Activated CD4-positive, alpha-beta memory T cell treated with anti-CD3 and anti-CD28 coated beads for 36 hours (primary cell): Measurements from ENCODE around the gene PI16. TPM values are rescaled to one million over a fixed set of nuclear protein-coding genes. Genes with fewer than 3 reads are reported as not detected.
"Not testable (repeated sequence)": the region's sequence is repeated elsewhere in the genome, so short reads cannot be mapped to it uniquely, and the experiment has no call there.

Source experiments
- CTCF ChIA-PET: fragments of 350-600 bp; sonication (Branson Sonifier 250); formaldehyde crosslinking; loops from one replicate; lab custom pipeline; 2021; ENCODE audit warnings: antibody characterized with exemption, inconsistent platforms; lab: Charles Lee
- POLR2A ChIA-PET: fragments of 350-600 bp; sonication (Branson Sonifier 250); formaldehyde crosslinking; loops from one replicate; lab custom pipeline; 2021; ENCODE audit warnings: antibody characterized with exemption; lab: Charles Lee
- DNase-seq: peaks from one replicate; pipeline ENCODE4 v3.0.0-alpha.2; 2020
- H3K27ac Mint-ChIP-seq: one replicate; pipeline ENCODE4 v1.8.0; 2021; ENCODE audit warnings: mixed read lengths
- H3K27me3 Mint-ChIP-seq: one replicate; pipeline ENCODE4 v1.8.0; 2021; ENCODE audit warnings: mixed read lengths
- H3K36me3 Mint-ChIP-seq: one replicate; pipeline ENCODE4 v1.8.0; 2021; ENCODE audit warnings: mixed read lengths
- H3K4me1 Mint-ChIP-seq: one replicate; pipeline ENCODE4 v1.8.0; 2021; ENCODE audit warnings: low read depth, mixed read lengths
- H3K4me3 Mint-ChIP-seq: one replicate; pipeline ENCODE4 v1.8.0; 2021; ENCODE audit warnings: mild to moderate bottlenecking, mixed read lengths
- H3K9me3 Mint-ChIP-seq: one replicate; pipeline ENCODE4 v1.8.0; 2021; ENCODE audit warnings: mixed read lengths
- intact Hi-C: fragments of 100-400 bp; cut with micrococcal nuclease; formaldehyde crosslinking; loops from one replicate; pipeline ENCODE4 v1.15.1; 2023
- total RNA-seq, 2 experiments: library from RNA; stranded (reverse); gene quantifications; one replicate each; pipeline ENCODE4 v1.2.3, GENCODE V29; 2021

PI16 gene
- total RNA-seq, 2 experiments from 2014 or later: 1.0 to 1.1 TPM

DNA sequence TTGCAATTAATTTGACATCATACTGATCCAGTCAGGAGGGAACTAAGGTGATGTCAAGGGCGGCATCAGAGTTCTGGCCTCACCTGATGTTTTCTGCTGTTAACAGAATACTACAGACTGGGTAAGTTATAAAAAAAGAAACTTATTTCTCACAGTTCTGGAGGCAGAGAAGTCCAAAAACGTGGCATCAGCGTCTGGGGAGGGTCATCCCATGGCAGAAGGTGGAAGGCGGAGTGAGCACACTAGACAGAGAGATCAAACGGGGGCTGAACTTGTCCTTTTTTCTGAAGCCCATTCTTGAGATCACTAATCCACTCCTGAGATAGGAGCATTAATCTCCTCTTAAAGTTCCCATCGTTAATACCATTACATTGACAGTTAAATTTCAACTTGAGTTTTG, 34.7 kb downstream of the PI16 start:
- Mint-ChIP-seq H3K4me1 (peaks cover 7% of the 10 kb centered on the region), H3K36me3 (peaks cover 2% of the 10 kb centered on the region), H3K9me3 (no peaks in the 10 kb centered on the region), H3K27me3 (no peaks in the 10 kb centered on the region), H3K4me3 (no peak overlapping the region), H3K27ac (no peak overlapping the region)
- intact Hi-C loops: loop anchor here (10.0 kb wide), 1 partner anchor 394 kb away; the partner anchor contains the start of gene SRSF3
- CTCF ChIA-PET: interaction anchor here (1.3 to 1.4 kb wide), 2 partner anchors 29 to 104 kb away, joined by 3 read pairs; partner anchors contain the start of gene C6orf89
- DNase-seq: no peak
- POLR2A ChIA-PET: no interaction called here

DNA sequence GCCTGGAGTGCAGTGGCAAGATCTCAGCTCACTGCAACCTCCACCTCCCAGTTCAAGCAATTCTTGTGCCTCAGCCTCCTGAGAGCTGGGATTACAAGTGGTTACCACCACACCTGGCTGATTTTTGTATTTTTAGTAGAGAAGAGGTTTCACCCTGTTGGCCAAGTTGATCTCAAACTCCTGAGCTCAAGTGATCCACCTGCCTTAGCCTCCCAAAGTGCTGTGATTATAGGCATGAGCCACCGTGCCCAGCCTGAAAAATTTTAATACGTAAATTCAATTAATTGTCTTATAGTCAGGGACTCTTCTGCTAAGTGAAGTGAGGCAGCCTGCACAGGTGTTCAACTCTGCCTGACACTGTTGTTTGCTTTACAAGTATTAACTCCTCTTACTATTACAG, 35.9 kb downstream of the PI16 start:
- H3K4me3 Mint-ChIP-seq, DNase-seq, H3K27ac Mint-ChIP-seq, POLR2A ChIA-PET, H3K4me1 Mint-ChIP-seq, intact Hi-C loops, H3K36me3 Mint-ChIP-seq, H3K9me3 Mint-ChIP-seq, H3K27me3 Mint-ChIP-seq: not testable (repeated sequence)
- CTCF ChIA-PET: interaction anchor here (1.0 to 1.5 kb wide), 3 partner anchors 11 to 208 kb away, joined by 3 to 4 read pairs (median 4); no protein-coding TSS in a partner anchor

DNA sequence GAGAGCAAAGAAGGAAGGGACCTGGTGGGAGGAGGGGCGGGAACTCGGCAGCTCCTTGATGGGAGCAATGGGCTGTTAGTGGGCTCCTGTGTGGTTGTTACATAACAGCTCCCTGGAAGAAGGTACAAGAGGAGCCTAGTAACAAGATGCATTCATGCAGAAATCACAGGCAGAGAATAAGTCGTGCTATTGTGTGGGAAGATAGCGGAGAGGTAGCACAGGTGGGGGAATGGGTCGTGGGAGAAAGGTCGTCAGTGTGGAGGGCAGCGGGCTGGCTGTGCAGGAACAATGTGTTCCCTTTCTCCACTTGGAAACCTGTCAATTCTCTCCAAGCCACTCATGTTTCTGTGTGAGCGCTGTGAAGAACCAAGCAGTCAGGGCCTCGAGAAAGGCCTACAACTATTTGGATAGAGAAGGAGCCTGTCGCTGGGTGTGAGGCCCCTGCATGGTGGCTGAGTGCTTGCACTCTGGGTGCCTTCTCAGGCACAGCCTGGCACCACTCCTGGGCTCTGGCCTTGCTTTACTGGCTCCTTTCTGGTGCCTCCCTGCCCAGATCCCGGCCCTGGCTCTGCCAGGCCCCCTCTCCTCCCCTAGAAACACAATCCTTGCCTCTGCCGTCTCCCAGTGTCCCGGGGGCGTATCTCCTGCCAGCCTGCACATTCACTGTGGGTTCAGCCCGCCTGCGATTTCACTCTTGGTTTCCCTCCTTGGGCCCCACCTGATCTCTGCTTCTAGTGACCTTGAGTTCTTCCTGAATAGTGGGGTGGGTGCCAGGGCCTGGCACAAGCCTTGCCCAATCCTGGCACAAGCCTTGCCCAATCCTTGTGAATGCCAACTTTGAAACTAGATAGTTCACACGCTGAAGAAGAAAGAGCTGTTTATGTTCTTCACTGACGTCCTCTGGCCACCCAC, 43.5 kb downstream of the PI16 start:
- Mint-ChIP-seq H3K36me3 (no peaks in the 10 kb centered on the region), H3K27ac (no peak overlapping the region), H3K4me1 (no peaks in the 10 kb centered on the region), H3K4me3 (no peak overlapping the region), H3K27me3 (peaks cover 2% of the 10 kb centered on the region), H3K9me3 (no peaks in the 10 kb centered on the region)
- DNase-seq: no peak
- ChIA-PET POLR2A (no interaction called here), CTCF (no interaction called here)
- intact Hi-C loops: no loop called here

DNA sequence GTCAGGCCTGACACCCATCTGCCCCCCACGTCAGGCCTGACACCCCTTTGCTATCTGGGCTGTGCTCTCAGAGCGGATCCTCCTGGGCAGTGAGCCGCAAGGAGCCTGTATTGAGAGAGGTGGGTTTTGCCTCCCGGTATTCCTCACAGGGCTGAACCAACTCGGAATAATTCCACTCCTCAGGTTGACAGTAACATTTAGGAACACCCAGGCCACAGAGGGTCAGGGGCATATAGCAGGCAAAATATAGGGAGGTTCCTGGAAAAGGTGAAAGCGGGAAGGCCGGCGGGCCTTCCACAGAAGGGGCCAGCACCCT, 44.1 kb downstream of the PI16 start:
- H3K4me3 Mint-ChIP-seq: no peak overlapping the region
- intact Hi-C loops: no loop called here
- DNase-seq: no peak
- no peaks in the 10 kb centered on the region for H3K36me3 Mint-ChIP-seq
- H3K27me3 Mint-ChIP-seq: peaks cover 2% of the 10 kb centered on the region
- ChIA-PET CTCF (no interaction called here), POLR2A (no interaction called here)
- H3K27ac Mint-ChIP-seq: no peak overlapping the region
- no peaks in the 10 kb centered on the region for H3K9me3 Mint-ChIP-seq
- no peaks in the 10 kb centered on the region for H3K4me1 Mint-ChIP-seq

DNA sequence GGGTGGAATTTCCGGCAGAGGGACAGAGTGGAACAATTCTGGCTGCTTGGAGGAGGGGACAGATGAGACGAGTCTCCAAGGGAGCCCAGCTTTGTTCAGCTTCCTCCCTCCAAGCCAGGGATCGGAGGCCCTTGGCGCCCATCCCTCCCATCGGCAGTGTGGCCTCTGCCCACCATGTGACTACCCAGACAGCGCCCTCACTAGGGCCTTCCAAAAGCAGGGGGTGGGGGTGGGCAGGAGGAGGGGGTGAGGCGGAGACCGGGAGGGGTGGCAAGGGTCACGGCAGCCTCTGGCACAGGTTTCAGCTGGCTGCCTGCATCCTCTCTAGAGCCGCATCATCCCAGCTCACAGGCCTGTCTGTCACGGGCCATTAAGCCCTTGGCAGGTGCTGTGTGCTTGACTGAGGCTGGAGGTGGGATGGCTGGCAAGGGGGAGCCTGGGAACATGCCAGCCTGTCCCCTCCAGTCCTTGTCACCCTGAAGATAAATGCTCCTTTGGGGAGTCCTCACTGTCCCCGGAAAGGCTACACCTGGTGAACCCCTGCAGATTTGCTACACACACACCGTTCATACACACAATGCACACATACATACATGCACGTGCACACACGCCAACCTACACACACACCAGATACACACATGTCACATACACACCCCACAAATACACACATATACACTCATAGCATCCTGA, 44.7 kb downstream of the PI16 start:
- H3K4me1 Mint-ChIP-seq: no peaks in the 10 kb centered on the region
- no peak for DNase-seq
- POLR2A ChIA-PET: no interaction called here
- no peak overlapping the region for H3K4me3 Mint-ChIP-seq
- H3K27me3 Mint-ChIP-seq: peaks cover 2% of the 10 kb centered on the region
- no peaks in the 10 kb centered on the region for H3K36me3 Mint-ChIP-seq
- CTCF ChIA-PET: no interaction called here
- H3K27ac Mint-ChIP-seq: no peak overlapping the region
- intact Hi-C loops: no loop called here
- no peaks in the 10 kb centered on the region for H3K9me3 Mint-ChIP-seq

DNA sequence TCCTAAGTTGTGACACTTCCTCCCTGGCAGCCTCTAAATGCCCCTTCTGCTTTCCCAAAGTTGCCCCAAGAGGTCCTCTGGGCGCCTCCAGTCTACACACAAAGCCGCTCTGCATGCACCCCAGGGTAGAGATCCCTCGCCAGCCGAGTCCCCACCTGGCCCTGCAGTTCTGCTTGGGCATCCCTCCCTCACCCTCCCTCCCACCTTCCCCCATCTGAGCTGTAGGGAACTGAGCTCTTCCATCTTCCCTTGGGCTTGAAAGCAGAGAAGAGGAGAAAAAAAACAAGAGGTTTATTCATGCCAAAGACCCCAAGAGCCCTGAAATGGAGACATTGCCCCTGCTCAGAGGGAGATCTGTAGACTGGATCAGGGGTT, 45.2 kb downstream of the PI16 start:
- ChIA-PET POLR2A (no interaction called here), CTCF (no interaction called here)
- Mint-ChIP-seq H3K27me3 (peaks cover 2% of the 10 kb centered on the region), H3K27ac (no peak overlapping the region), H3K4me1 (no peaks in the 10 kb centered on the region), H3K36me3 (no peaks in the 10 kb centered on the region), H3K4me3 (no peak overlapping the region), H3K9me3 (no peaks in the 10 kb centered on the region)
- DNase-seq: no peak
- intact Hi-C loops: no loop called here

DNA sequence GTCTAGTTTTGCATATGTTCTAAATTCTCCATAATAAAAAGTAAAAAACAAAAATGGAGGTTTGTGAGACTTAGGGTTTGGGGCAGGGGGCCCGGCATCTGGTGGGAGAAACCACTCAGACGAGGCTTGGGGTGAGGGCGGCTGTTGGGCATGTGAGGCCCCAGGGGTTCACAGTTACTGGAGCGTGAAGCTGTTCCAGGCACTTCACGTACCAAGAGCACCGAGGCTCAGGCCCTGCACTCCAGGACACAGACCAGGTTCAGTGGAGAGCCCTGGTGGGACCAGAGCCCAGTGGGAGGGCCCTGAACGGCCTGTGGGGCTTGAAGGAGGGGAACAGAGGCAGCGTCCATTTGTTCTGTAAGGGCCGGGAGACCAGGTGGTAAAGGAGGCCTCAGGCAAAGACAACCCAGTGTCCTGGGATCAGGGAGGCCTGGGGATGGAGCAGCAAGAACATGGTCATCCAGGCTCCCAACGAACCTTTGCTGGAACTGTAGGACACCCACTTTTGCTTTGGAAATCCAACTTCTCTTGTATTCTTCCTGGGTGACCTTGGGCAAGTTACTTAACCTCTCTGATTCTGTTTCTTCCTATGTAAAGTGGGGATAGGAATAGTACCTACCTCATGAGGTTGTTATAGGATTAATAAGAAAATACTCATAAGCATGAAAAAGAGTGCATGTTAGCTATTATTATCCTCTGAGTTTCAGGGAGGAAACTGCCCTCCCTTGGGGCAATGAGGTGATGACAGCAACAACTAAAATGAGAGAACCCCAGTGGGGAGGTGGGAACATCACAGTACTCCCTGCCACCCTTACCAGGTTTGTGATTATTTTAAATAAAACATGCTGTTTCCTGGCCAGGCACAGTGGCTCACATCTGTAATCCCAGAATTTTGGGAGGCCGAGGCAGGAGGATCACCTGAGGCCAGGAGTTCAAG, 49.8 kb downstream of the PI16 start:
- H3K4me1 Mint-ChIP-seq: peaks cover 17% of the 10 kb centered on the region
- intact Hi-C loops: no loop called here
- no peak for DNase-seq
- no peaks in the 10 kb centered on the region for H3K27me3 Mint-ChIP-seq
- POLR2A ChIA-PET: interaction anchor here (0.9 kb wide), 1 partner anchor 18 kb away, joined by 4 read pairs; no protein-coding TSS in a partner anchor
- H3K27ac Mint-ChIP-seq: no peak overlapping the region
- CTCF ChIA-PET: interaction anchor here (0.6 to 3.2 kb wide), 2 partner anchors 12 to 14 kb away, joined by 3 to 35 read pairs; no protein-coding TSS in a partner anchor
- no peaks in the 10 kb centered on the region for H3K36me3 Mint-ChIP-seq
- H3K9me3 Mint-ChIP-seq: no peaks in the 10 kb centered on the region
- H3K4me3 Mint-ChIP-seq: no peak overlapping the region

DNA sequence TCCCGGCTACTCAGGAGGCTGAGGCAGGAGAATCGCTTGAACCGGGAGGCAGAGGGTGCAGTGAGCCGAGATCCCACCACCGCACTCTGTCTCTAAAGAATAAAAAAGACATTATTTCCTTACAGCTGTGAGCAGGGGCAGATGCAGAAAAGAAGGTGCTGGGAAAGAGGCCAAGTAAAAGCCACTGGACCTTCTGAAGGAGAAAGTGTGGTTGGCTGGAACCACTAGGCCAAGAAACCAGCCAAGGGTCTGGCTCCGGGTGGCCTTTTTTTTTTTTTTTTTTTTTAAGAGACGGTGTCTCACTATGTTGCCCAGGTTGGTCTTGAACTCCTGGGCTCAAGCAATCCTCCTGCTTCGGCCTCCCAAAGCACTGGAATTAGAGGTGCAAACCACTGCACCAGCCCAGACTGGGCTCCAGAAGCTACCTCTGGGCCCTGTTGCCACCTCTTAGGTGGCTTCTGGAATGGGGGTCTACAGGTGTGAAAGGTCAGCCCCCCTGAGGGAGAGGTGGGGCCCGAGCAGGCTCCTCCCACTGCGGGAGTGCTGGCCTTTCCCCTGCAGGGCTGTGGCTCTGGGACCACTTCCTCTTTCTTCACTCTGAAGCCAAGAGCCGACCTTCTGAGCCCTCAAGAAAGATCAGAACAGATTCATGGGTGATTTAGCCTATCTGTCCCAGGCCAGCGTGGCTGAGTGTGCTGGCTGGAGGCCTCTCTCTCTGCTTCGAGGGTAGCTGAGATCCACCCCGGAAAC, 50.7 kb downstream of the PI16 start, which contains the start of gene FGD2:
TSS of gene FGD2 (plus strand) at position 595 of the 750 bp plus-strand sequence. CDS start 163 bp downstream, outside the sequence.
- intact Hi-C loops: no loop called here
- ChIA-PET POLR2A (no interaction called here), CTCF (interaction anchor here (2.3 to 3.2 kb wide), 2 partner anchors 13 to 205 kb away, joined by 6 to 35 read pairs; no protein-coding TSS in a partner anchor)
- peaks cover 17% of the 10 kb centered on the region for H3K4me1 Mint-ChIP-seq
- H3K9me3 Mint-ChIP-seq: no peaks in the 10 kb centered on the region
- H3K4me3 Mint-ChIP-seq: no peak within 1 kb of the TSS
- H3K36me3 Mint-ChIP-seq: no peaks in the 10 kb centered on the region
- H3K27ac Mint-ChIP-seq: no peak within 1 kb of the TSS
- no peak for DNase-seq
- H3K27me3 Mint-ChIP-seq: no peaks in the 10 kb centered on the region

DNA sequence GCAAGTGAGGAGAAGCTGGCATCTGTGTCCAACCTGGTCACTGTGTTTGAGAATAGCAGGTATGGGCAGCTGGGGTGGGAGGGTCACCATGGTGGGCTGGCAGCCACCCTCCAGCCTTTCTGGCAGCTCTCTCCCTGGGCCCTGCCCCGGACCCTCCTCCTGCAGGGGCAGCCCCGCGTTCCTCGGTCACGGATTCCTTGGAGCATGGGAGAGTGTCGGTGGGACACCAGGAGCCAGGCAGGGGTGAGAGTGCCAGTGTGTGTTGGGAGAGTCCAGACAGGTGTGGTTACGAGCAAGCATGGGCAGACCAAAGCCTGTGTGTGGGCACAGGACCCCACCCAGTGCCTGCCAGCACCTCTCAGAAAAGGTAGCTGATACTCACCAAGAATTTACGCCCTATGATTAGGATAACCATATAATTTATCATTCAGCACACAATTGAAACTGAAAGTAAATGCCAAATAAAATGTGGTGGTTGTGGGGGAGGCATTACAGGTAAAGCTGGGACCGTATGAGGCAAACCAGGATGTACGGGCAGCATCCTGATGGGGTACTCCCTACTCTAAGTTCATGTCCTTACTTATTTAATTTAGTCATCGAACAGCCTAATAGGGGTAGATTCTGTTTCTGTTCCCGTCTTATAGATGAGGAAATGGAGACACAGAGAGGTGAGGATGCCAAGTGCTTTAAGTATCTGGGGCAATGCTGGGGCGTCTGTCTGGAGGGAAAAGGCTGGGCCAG, 51.5 kb downstream of the PI16 start:
- no peaks in the 10 kb centered on the region for H3K36me3 Mint-ChIP-seq
- H3K9me3 Mint-ChIP-seq: no peaks in the 10 kb centered on the region
- CTCF ChIA-PET: interaction anchor here (1.0 to 3.2 kb wide), 7 partner anchors 10 to 238 kb away, joined by 3 to 35 read pairs (median 3); no protein-coding TSS in a partner anchor
- peaks cover 17% of the 10 kb centered on the region for H3K4me1 Mint-ChIP-seq
- H3K4me3 Mint-ChIP-seq: no peak overlapping the region
- no peak for DNase-seq
- POLR2A ChIA-PET: interaction anchor here (0.8 kb wide), 1 partner anchor 16 kb away, joined by 3 read pairs; no protein-coding TSS in a partner anchor
- H3K27ac Mint-ChIP-seq: no peak overlapping the region
- intact Hi-C loops: no loop called here
- H3K27me3 Mint-ChIP-seq: no peaks in the 10 kb centered on the region

DNA sequence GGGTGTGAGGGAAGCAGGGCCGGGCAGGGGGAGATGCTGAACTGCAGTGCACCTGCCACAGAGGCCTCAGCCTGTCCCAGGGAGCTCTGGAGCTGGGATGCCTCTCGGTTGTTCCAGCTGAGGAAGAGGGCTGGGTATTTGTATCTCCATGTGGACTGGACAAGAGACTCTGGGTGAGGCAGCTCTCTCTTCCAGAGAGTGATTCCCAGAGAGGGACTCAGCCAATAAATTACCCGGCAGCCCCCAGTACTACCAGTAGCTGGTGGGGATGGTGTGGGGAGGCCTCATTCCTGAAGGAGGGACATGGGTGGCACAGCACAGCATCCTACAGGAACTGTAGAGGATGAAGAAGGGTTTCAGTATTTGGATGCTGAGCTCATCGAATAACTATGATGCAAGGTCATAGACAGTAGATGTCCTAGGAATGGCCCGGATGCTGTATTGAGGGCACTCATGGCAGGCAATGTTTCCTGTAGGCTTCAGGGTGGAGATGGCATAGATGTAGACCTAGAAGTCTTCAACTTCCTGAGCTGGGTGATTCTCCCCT, 52.3 kb downstream of the PI16 start:
- Mint-ChIP-seq H3K27me3 (no peaks in the 10 kb centered on the region), H3K9me3 (no peaks in the 10 kb centered on the region), H3K36me3 (no peaks in the 10 kb centered on the region), H3K4me3 (no peak overlapping the region), H3K27ac (no peak overlapping the region), H3K4me1 (peaks cover 17% of the 10 kb centered on the region)
- no peak for DNase-seq
- POLR2A ChIA-PET: interaction anchor here (0.8 to 1.0 kb wide), 3 partner anchors 15 to 22 kb away, joined by 3 to 4 read pairs (median 3); partner anchors contain the start of gene MTCH1
- CTCF ChIA-PET: interaction anchor here (0.6 to 3.2 kb wide), 10 partner anchors 9 to 239 kb away, joined by 3 to 35 read pairs (median 3); no protein-coding TSS in a partner anchor
- intact Hi-C loops: no loop called here
